Tibial nerve (tissue), 4 donors: ENCODE measurements around the gene CORIN. TPM values are rescaled to one million over a fixed set of nuclear protein-coding genes. Genes with fewer than 3 reads are reported as not detected.

Source experiments
- DNase-seq, 2 donors: peaks; one replicate each; pipeline ENCODE4 v3.0.0-alpha.2; 2019; ENCODE audit warnings: low spot score in 2 of 2
- H3K27ac ChIP-seq, 4 donors: fragments of 200-600 bp; sonication (generic) in 3 of 4; one replicate each; pipeline ENCODE4 v1.5.1; 2017 to 2019; ENCODE audit warnings: mild to moderate bottlenecking in 1 of 4
- H3K27me3 ChIP-seq, 2 donors: fragments of 200-600 bp; sonication (generic) in 1 of 2; one replicate each; pipeline versions ENCODE4 v1.5.1 to v1.6.0; 2017 to 2019
- H3K36me3 ChIP-seq, 3 donors: fragments of 200-600 bp; sonication (generic); one replicate each; pipeline ENCODE4 v1.5.1; 2018 to 2019
- H3K4me1 ChIP-seq, 4 donors: fragments of 200-600 bp; sonication (generic) in 3 of 4; one replicate each; pipeline ENCODE4 v1.5.1; 2017 to 2019
- H3K4me3 ChIP-seq, 4 donors: fragments of 200-600 bp; sonication (generic) in 3 of 4; one replicate each; pipeline ENCODE4 v1.5.1; 2017 to 2019; ENCODE audit warnings: mild to moderate bottlenecking in 1 of 4, moderate library complexity in 1 of 4
- H3K9me3 ChIP-seq, 4 donors: fragments of 200-600 bp; sonication (generic) in 3 of 4; one replicate each; pipeline ENCODE4 v1.5.1; 2017 to 2019
- CTCF ChIP-seq, 5 experiments: fragments of 200-600 bp in 3 of 5; fragments of 450-650 bp in 2 of 5; sonication (generic) in 3 of 5; IDR thresholded peaks; one replicate each; pipeline ENCODE4 v1.5.1; 2016 to 2019; ENCODE audit warnings: antibody characterized with exemption in 5 of 5, mild to moderate bottlenecking in 3 of 5, moderate library complexity in 2 of 5
- EP300 ChIP-seq, 2 donors: sonication (generic); formaldehyde crosslinking; IDR thresholded peaks; one replicate each; pipeline ENCODE4 v1.6.1; 2017; ENCODE audit warnings: antibody characterized with exemption in 2 of 2, mild to moderate bottlenecking in 1 of 2
- POLR2A ChIP-seq, 2 donors: fragments of 450-650 bp; IDR thresholded peaks; one replicate each; pipeline ENCODE4 v1.6.1; 2017; ENCODE audit warnings: antibody characterized with exemption in 2 of 2, mild to moderate bottlenecking in 2 of 2, moderate library complexity in 2 of 2
- WGBS, 2 donors: methylation state at CpG; one replicate each; pipeline ENCODE4 v1.1.5; 2018; 5-methylcytosine and 5-hydroxymethylcytosine counted together
- total RNA-seq, 4 donors: library from RNA; depleted of rRNA; stranded (reverse); fragments of >200 nt; gene quantifications; one replicate each; pipeline ENCODE4 v1.1.0, GENCODE V29; 2016

CORIN gene
- total RNA-seq, 4 donors from 2014 or later = 0.22 to 0.42 TPM; not detected in 2

GRCh38 chr4:47791965-47792364 is 45.9 kb downstream of the CORIN start:
- H3K4me1 ChIP-seq = no peaks in the 10 kb centered on the region
- no peak for DNase-seq

GRCh38 chr4:47790105-47790504 is 47.8 kb downstream of the CORIN start:
- Histone ChIP-seq H3K9me3 (no peaks in the 10 kb centered on the region), H3K27me3 (no peaks in the 10 kb centered on the region), H3K4me1 (no peaks in the 10 kb centered on the region), H3K27ac (no peak overlapping the region), H3K36me3 (no peaks in the 10 kb centered on the region), H3K4me3 (no peak overlapping the region)
- TF ChIP-seq CTCF (IDR thresholded peaks at IDR 0.05) (no peak), EP300 (IDR thresholded peaks at IDR 0.05) (no peak), POLR2A (IDR thresholded peaks at IDR 0.05) (no peak)
- 87 to 94% methylated on average over 8 of the region's 8 CpGs for WGBS, 2 donors
- no peak for DNase-seq

More at GRCh38 chr4:47791965-47792364, 45.9 kb downstream of the CORIN start:
- WGBS, 2 donors = 77 to 80% methylated on average over 2 of the region's 2 CpGs
- Histone ChIP-seq H3K27me3 (no peaks in the 10 kb centered on the region), H3K27ac (no peak overlapping the region), H3K36me3 (no peaks in the 10 kb centered on the region), H3K9me3 (no peaks in the 10 kb centered on the region), H3K4me3 (no peak overlapping the region)
- TF ChIP-seq EP300 (IDR thresholded peaks at IDR 0.05) (no peak), POLR2A (IDR thresholded peaks at IDR 0.05) (no peak)

GRCh38 chr4:47788126-47788525 is 49.7 kb downstream of the CORIN start:
- H3K4me1 ChIP-seq = no peaks in the 10 kb centered on the region
- no peak overlapping the region for H3K27ac ChIP-seq
- 64 to 68% methylated on average over 2 of the region's 2 CpGs for WGBS, 2 donors
- no peaks in the 10 kb centered on the region for H3K36me3 ChIP-seq
- no peaks in the 10 kb centered on the region for H3K27me3 ChIP-seq
- no peak overlapping the region for H3K4me3 ChIP-seq
- DNase-seq = no peak
- TF ChIP-seq CTCF (IDR thresholded peaks at IDR 0.05) = no peak
- no peak for TF ChIP-seq POLR2A (IDR thresholded peaks at IDR 0.05)
- no peak for TF ChIP-seq EP300 (IDR thresholded peaks at IDR 0.05)
- no peaks in the 10 kb centered on the region for H3K9me3 ChIP-seq

GRCh38 chr4:47786958-47787370 is 50.9 kb downstream of the CORIN start:
- TF ChIP-seq EP300 (IDR thresholded peaks at IDR 0.05) (no peak), POLR2A (IDR thresholded peaks at IDR 0.05) (no peak), CTCF (IDR thresholded peaks at IDR 0.05) (no peak)
- Histone ChIP-seq H3K27me3 (no peaks in the 10 kb centered on the region), H3K36me3 (no peaks in the 10 kb centered on the region), H3K27ac (no peak overlapping the region), H3K9me3 (no peaks in the 10 kb centered on the region), H3K4me1 (no peaks in the 10 kb centered on the region), H3K4me3 (no peak overlapping the region)
- WGBS, 2 donors = 79 to 80% methylated on average over 4 of the region's 4 CpGs
- DNase-seq = no peak

- no peak overlapping the region for H3K27ac ChIP-seq
- no peak for TF ChIP-seq POLR2A (IDR thresholded peaks at IDR 0.05)
- no peak for TF ChIP-seq CTCF (IDR thresholded peaks at IDR 0.05)
- TF ChIP-seq EP300 (IDR thresholded peaks at IDR 0.05) = no peak
- H3K36me3 ChIP-seq = no peaks in the 10 kb centered on the region
- no peaks in the 10 kb centered on the region for H3K9me3 ChIP-seq
- no peak overlapping the region for H3K4me3 ChIP-seq
- no peaks in the 10 kb centered on the region for H3K4me1 ChIP-seq
- WGBS, 2 donors = 69 to 87% methylated on average over 3 of the region's 3 CpGs
- H3K27me3 ChIP-seq = no peaks in the 10 kb centered on the region
- DNase-seq = no peak
These were observed 52.7 kb downstream of the CORIN start for GRCh38 chr4:47785153-47785552.

GRCh38 chr4:47784222-47784621 is 53.6 kb downstream of the CORIN start:
- TF ChIP-seq POLR2A (IDR thresholded peaks at IDR 0.05) (no peak), CTCF (IDR thresholded peaks at IDR 0.05) (no peak), EP300 (IDR thresholded peaks at IDR 0.05) (no peak)
- no peaks in the 10 kb centered on the region for H3K4me1 ChIP-seq
- no peak overlapping the region for H3K27ac ChIP-seq
- H3K27me3 ChIP-seq = no peaks in the 10 kb centered on the region
- H3K36me3 ChIP-seq = no peaks in the 10 kb centered on the region
- DNase-seq = no peak
- H3K4me3 ChIP-seq = no peak overlapping the region
- no peaks in the 10 kb centered on the region for H3K9me3 ChIP-seq
